Large intestine (tissue), 3 donors: Measurements from ENCODE around the gene SLCO3A1. TPM values are rescaled to one million over a fixed set of nuclear protein-coding genes. Genes with fewer than 3 reads are reported as not detected.
A peak's percentile ranks its signal among the peaks of the same experiment; 100 is the strongest.

Experiments used
- DNase-seq, 2 donors: peaks; one replicate each; pipeline versions ENCODE4 v3.0.0 to v3.0.0-alpha.2; 2013
- H3K27ac ChIP-seq: one replicate; pipeline ENCODE4 v1.5.1; 2013; ENCODE audit warnings: low read length
- H3K27me3 ChIP-seq: 2 replicates; pipeline ENCODE4 v1.6.1; 2013; ENCODE audit warnings: low read length; ENCODE audit not compliant: control insufficient read depth, insufficient read depth
- H3K36me3 ChIP-seq: 2 replicates; pipeline ENCODE4 v1.6.1; 2013; ENCODE audit warnings: low read length; ENCODE audit not compliant: control insufficient read depth, insufficient read depth
- H3K4me1 ChIP-seq: one replicate; pipeline ENCODE4 v1.6.1; 2013; ENCODE audit warnings: low read length; ENCODE audit not compliant: control insufficient read depth, insufficient read depth
- H3K4me3 ChIP-seq: one replicate; pipeline ENCODE4 v1.5.1; 2013; ENCODE audit warnings: low read length
- H3K9me3 ChIP-seq: one replicate; pipeline ENCODE4 v1.6.1; 2013; ENCODE audit warnings: mild to moderate bottlenecking, low read depth, low read length, moderate library complexity; ENCODE audit not compliant: control insufficient read depth
- WGBS: methylation state at CpG from one replicate; pipeline ENCODE4 v1.1.5; 2013; ENCODE audit warnings: low lambda C conversion rate; ENCODE audit not compliant: insufficient coverage; 5-methylcytosine and 5-hydroxymethylcytosine counted together
- polyA plus RNA-seq: library from polyadenylated mRNA; unstranded; fragments of 120-200 nt; gene quantifications from one replicate; pipeline ENCODE4 v1.2.1, GENCODE V29; 2013

Gene SLCO3A1
- polyA plus RNA-seq, 1 donor = 5.1 TPM

DNA sequence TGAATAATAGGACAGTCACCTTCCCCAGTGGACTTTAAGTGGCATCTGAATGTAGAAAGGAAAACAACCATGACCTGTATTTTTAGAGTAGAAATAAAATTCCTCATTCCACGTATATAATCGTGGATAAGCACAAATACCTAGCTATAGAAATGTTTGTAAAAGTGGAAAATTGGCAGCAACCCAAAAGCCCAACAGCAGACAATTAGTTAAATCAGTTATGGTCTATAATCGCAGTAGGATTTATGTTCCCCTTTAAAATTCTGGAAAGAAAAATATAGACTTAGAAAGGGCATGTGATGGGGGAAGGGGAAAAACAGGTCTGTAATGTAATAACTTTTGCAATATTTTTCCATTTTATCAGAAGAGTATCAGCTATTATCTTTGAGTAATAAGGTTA, 298.2 kb downstream of the SLCO3A1 start:
- no peak for DNase-seq
- no peak overlapping the region for H3K27ac ChIP-seq
- H3K4me1 ChIP-seq = no peaks in the 10 kb centered on the region
- H3K9me3 ChIP-seq = no peaks in the 10 kb centered on the region
- H3K4me3 ChIP-seq = no peak overlapping the region
- peaks cover 4% of the 10 kb centered on the region for H3K27me3 ChIP-seq
- H3K36me3 ChIP-seq = no peaks in the 10 kb centered on the region
- WGBS = 88% methylated on average over 1 of the region's 3 CpGs

DNA sequence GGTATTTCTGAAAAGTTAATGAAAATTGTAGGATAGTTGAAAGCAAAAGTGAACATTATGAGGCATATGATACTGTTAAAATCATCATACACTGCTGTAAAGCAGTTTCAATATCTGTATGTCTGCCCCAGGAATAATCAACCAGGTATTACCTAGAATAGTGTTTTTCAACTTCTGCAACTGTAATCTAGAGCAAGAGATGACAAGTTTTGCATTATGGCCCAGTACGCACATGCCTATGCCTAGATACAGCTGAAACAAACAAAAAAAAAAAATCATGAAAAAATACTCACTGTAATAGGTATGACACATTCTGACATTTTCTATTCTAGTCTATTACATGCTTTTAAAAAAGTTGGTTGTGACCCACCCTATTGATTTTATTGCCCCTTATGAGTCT, 299.5 kb downstream of the SLCO3A1 start:
- no peak for DNase-seq
- 100% methylated on average over 1 of the region's 1 CpG for WGBS
- H3K36me3 ChIP-seq = no peaks in the 10 kb centered on the region

GRCh38 chr15:92153620-92154019, 300.1 kb downstream of the SLCO3A1 start:
- WGBS = no CpG with 5 or more reads among the region's 3 CpGs
- no peak for DNase-seq
- H3K36me3 ChIP-seq = no peaks in the 10 kb centered on the region
- peaks cover 4% of the 10 kb centered on the region for H3K27me3 ChIP-seq
- no peaks in the 10 kb centered on the region for H3K4me1 ChIP-seq
- no peaks in the 10 kb centered on the region for H3K9me3 ChIP-seq
- H3K4me3 ChIP-seq = no peak overlapping the region
- H3K27ac ChIP-seq = no peak overlapping the region

More for the DNA sequence above, 299.5 kb downstream of the SLCO3A1 start:
- Histone ChIP-seq H3K4me1 (no peaks in the 10 kb centered on the region), H3K27ac (no peak overlapping the region), H3K27me3 (peaks cover 4% of the 10 kb centered on the region), H3K4me3 (no peak overlapping the region), H3K9me3 (no peaks in the 10 kb centered on the region)

DNA sequence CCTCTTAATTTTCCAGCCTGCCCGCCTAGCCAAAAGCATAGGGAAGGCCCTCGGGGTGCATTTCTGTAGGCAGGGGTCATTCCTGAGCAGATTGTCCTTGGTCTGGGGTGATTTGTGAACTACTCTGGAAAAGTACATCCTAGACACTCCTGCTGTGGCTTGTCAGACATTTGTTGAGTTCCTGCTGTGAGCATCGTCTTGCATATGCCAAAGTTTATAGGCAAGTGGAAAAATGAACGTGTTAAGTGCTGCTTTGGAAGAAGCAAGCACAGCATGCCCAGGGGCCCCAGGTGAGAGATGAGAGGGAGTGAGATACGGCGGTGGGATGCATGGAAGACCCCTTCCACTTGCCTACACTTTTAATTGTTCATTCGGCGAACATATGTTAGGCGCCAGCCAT, 302.4 kb downstream of the SLCO3A1 start:
- no peak overlapping the region for H3K27ac ChIP-seq
- peaks cover 4% of the 10 kb centered on the region for H3K27me3 ChIP-seq
- no CpG with 5 or more reads among the region's 9 CpGs for WGBS

GRCh38 chr15:92157666-92158298, 304.3 kb downstream of the SLCO3A1 start:
- H3K4me1 ChIP-seq = no peaks in the 10 kb centered on the region
- H3K4me3 ChIP-seq = no peak overlapping the region
- no peak for DNase-seq
- H3K27ac ChIP-seq = no peak overlapping the region
- H3K9me3 ChIP-seq = no peaks in the 10 kb centered on the region
- peaks cover 4% of the 10 kb centered on the region for H3K27me3 ChIP-seq
- H3K36me3 ChIP-seq = no peaks in the 10 kb centered on the region
- 86% methylated on average over 2 of the region's 10 CpGs for WGBS

More for the DNA sequence above, 302.4 kb downstream of the SLCO3A1 start:
- no peaks in the 10 kb centered on the region for H3K4me1 ChIP-seq
- H3K36me3 ChIP-seq = no peaks in the 10 kb centered on the region
- H3K4me3 ChIP-seq = no peak overlapping the region
- no peak for DNase-seq
- no peaks in the 10 kb centered on the region for H3K9me3 ChIP-seq

DNA sequence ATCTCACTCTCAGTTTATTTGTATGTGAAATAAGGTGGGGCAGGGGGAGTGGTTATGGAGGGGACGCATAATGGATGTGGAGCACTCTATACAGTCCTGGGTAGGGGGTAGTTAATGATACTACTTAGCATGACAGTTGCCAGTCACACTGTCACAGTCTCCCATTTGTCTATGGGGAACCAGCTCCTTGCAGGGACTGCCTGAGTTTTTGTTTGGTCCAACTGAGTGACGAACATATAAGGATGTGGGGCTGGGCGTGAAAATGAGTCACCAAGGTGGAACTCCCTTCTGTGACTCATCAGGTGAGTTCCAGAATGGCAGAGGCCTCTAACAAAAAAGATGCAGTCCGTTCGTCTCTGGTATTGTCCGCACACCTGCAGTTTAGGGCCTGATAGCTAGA, 304.9 kb downstream of the SLCO3A1 start:
- no peaks in the 10 kb centered on the region for H3K4me1 ChIP-seq
- no peak overlapping the region for H3K27ac ChIP-seq
- H3K9me3 ChIP-seq = no peaks in the 10 kb centered on the region
- H3K36me3 ChIP-seq = no peaks in the 10 kb centered on the region
- H3K4me3 ChIP-seq = no peak overlapping the region
- WGBS = 60% methylated on average over 1 of the region's 6 CpGs
- no peak for DNase-seq
- H3K27me3 ChIP-seq = peaks cover 4% of the 10 kb centered on the region

GRCh38 chr15:92159481-92159880, 306.0 kb downstream of the SLCO3A1 start:
- H3K9me3 ChIP-seq = no peaks in the 10 kb centered on the region
- H3K27ac ChIP-seq = no peak overlapping the region
- no peaks in the 10 kb centered on the region for H3K36me3 ChIP-seq
- no CpG with 5 or more reads among the region's 2 CpGs for WGBS
- peaks cover 4% of the 10 kb centered on the region for H3K4me1 ChIP-seq
- peaks cover 4% of the 10 kb centered on the region for H3K27me3 ChIP-seq
- DNase-seq = no peak
- H3K4me3 ChIP-seq = no peak overlapping the region

DNA sequence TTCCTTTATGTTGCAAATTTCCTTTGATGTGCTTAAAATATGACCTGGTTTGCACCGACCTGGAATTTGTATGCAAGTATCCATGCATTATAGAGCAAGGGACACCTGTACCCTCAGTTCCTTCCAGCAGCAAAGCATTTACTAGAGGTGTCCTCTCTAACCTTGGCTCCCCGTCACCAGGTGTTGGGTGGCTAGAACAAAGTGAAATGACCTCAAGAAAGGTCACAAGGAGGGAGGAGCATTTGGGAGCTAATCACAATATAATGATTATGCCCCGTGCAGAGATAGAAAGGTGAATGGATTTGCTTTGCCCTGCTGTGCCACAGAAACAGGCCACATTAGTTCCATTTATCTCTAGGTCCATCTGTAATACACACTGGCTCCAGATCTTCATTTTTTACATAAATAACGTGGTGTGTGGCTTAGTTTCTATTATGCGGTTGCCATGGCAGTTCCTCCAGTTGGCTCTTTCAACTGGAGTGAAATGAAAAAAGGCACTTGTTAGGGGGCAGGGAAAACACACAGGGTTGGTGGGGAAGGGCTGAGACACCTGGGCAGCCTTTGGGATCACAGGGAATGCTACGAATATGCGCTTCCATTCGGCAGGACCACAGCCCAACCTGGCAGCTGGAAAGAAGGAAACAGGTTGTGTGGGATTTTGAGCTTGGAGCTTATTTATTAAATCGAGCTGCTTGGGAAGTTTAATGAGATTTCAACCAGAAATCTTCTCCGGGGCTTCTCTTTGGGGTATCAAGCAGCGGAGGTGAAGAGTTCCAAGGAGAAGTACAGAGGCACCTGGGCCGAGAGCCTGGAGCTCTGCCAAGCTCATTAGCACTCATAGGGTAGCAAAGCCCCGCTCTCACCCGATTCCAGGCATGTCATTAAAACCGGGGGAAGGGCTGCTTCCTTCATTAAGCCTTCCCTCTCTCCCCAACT, 306.7 kb downstream of the SLCO3A1 start:
- Histone ChIP-seq H3K36me3 (no peaks in the 10 kb centered on the region), H3K27ac (no peak overlapping the region), H3K9me3 (no peaks in the 10 kb centered on the region), H3K4me1 (peaks cover 9% of the 10 kb centered on the region), H3K27me3 (peaks cover 3% of the 10 kb centered on the region), H3K4me3 (no peak overlapping the region)
- no CpG with 5 or more reads among the region's 15 CpGs for WGBS
- peak in 1 of 2 donors; percentile 13 for DNase-seq

DNA sequence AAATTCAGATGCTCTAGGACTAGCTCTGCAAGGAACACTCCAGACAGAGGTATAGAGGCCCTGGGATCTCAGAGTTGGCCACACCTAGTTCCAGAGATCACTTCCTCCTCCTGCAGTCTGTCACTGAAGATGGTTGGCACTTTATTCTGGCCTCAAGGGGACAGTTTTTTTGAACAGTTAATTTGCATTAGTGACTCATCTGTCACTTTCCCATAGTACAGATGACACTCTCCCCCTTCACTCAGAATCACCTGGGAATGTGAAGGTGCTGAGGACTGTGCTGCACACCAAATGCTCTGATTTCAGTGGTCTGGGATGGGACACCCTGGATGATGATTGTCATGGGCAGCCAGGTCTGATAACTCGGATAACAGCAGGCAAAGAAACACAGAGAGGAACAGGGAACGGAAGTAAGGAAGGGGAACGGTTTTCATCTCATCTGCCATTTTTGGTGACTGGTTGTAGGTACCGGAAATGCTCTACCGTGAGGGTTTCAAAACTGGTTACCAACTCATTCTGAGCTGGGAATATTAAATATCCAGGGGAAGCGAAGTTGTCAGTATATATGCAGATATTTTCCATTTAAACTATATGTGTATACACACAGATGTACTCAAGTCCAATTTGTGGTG, 307.6 kb downstream of the SLCO3A1 start:
- Histone ChIP-seq H3K27ac (no peak overlapping the region), H3K4me3 (no peak overlapping the region), H3K4me1 (peaks cover 9% of the 10 kb centered on the region), H3K9me3 (no peaks in the 10 kb centered on the region), H3K36me3 (no peaks in the 10 kb centered on the region), H3K27me3 (no peaks in the 10 kb centered on the region)
- WGBS = no CpG with 5 or more reads among the region's 6 CpGs
- peak; percentile 17 to 62 for DNase-seq

DNA sequence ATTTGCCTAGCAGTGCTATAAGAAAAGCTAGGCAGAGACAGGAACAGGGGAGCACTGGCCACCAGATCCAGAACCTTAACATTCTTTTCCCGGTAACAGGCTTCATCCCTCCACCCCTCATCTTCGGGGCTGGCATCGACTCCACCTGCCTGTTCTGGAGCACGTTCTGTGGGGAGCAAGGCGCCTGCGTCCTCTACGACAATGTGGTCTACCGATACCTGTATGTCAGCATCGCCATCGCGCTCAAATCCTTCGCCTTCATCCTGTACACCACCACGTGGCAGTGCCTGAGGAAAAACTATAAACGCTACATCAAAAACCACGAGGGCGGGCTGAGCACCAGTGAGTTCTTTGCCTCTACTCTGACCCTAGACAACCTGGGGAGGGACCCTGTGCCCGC, 309.1 kb downstream of the SLCO3A1 start:
- Histone ChIP-seq H3K27ac (no peak overlapping the region), H3K36me3 (no peaks in the 10 kb centered on the region), H3K9me3 (no peaks in the 10 kb centered on the region), H3K4me3 (no peak overlapping the region), H3K4me1 (peaks cover 14% of the 10 kb centered on the region), H3K27me3 (no peaks in the 10 kb centered on the region)
- no peak for DNase-seq
- WGBS = no CpG with 5 or more reads among the region's 17 CpGs
